GM21447 (cell line): ENCODE measurements around the gene AGTPBP1.
A peak's percentile ranks its signal among the peaks of the same experiment; 100 is the strongest.
"Not testable (repeated sequence)": the region's sequence is repeated elsewhere in the genome, so short reads cannot be mapped to it uniquely, and the experiment has no call there.

ENCODE experiments used
- ATAC-seq: cut with Tn5 transposase; IDR thresholded peaks from one replicate; pipeline ENCODE4 v1.9.1; 2021; ENCODE audit not compliant: unreplicated experiment

The AGTPBP1 gene

GRCh38 chr9:85741875-85742596, at the start of gene AGTPBP1:
Gene AGTPBP1, minus strand, starts transcription at chr9:85741954. Its CDS starts 29,421 bp downstream, at chr9:85712533.
- peak; percentile 69 for ATAC-seq

- not testable (repeated sequence) for ATAC-seq
Observed at GRCh38 chr9:85786116-85786515, 44.4 kb upstream of the AGTPBP1 start.

GRCh38 chr9:85773844-85774243, 32.1 kb upstream of the AGTPBP1 start:
- ATAC-seq = not testable (repeated sequence)

GRCh38 chr9:85761802-85762201, 20.0 kb upstream of the AGTPBP1 start:
- not testable (repeated sequence) for ATAC-seq

GRCh38 chr9:85757716-85758115, 16.0 kb upstream of the AGTPBP1 start:
- not testable (repeated sequence) for ATAC-seq

- ATAC-seq = not testable (repeated sequence)
Observed at GRCh38 chr9:85756216-85756615, 14.5 kb upstream of the AGTPBP1 start.

- ATAC-seq = no peak
Observed at GRCh38 chr9:85746309-85746708, 4.6 kb upstream of the AGTPBP1 start.

GRCh38 chr9:85745203-85745602, 3.4 kb upstream of the AGTPBP1 start:
- ATAC-seq = no peak

- ATAC-seq = no peak
Observed at GRCh38 chr9:85744480-85744879, 2.7 kb upstream of the AGTPBP1 start.

GRCh38 chr9:85743275-85744128, 1.7 kb upstream of the AGTPBP1 start:
- ATAC-seq = no peak

GRCh38 chr9:85742597-85742936, 813 bp upstream of the AGTPBP1 start:
- ATAC-seq = no peak

- peak; percentile 41 for ATAC-seq
Observed at GRCh38 chr9:85741095-85741874, 469 bp downstream of the AGTPBP1 start.

GRCh38 chr9:85740787-85741094, 1.0 kb downstream of the AGTPBP1 start:
- ATAC-seq = no peak

GRCh38 chr9:85738509-85738908, 3.2 kb downstream of the AGTPBP1 start:
- ATAC-seq = no peak

- no peak for ATAC-seq
Observed at GRCh38 chr9:85737671-85738070, 4.1 kb downstream of the AGTPBP1 start.

GRCh38 chr9:85730916-85731630, 10.7 kb downstream of the AGTPBP1 start:
- ATAC-seq = no peak

GRCh38 chr9:85729882-85730281, 11.9 kb downstream of the AGTPBP1 start:
- no peak for ATAC-seq

GRCh38 chr9:85727500-85727899, 14.3 kb downstream of the AGTPBP1 start:
- no peak for ATAC-seq

GRCh38 chr9:85726737-85727136, 15.0 kb downstream of the AGTPBP1 start:
- ATAC-seq = no peak

- ATAC-seq = no peak
Observed at GRCh38 chr9:85723215-85723614, 18.5 kb downstream of the AGTPBP1 start.

- not testable (repeated sequence) for ATAC-seq
Observed at GRCh38 chr9:85719411-85719810, 22.3 kb downstream of the AGTPBP1 start.
